ENCODE data around the gene ATP6V0C. TPM values are rescaled to one million over a fixed set of nuclear protein-coding genes. Genes with fewer than 3 reads are reported as not detected.

Gene ATP6V0C
- total RNA-seq, result 44.6 and 45.0 TPM in 2 replicates

DNA sequence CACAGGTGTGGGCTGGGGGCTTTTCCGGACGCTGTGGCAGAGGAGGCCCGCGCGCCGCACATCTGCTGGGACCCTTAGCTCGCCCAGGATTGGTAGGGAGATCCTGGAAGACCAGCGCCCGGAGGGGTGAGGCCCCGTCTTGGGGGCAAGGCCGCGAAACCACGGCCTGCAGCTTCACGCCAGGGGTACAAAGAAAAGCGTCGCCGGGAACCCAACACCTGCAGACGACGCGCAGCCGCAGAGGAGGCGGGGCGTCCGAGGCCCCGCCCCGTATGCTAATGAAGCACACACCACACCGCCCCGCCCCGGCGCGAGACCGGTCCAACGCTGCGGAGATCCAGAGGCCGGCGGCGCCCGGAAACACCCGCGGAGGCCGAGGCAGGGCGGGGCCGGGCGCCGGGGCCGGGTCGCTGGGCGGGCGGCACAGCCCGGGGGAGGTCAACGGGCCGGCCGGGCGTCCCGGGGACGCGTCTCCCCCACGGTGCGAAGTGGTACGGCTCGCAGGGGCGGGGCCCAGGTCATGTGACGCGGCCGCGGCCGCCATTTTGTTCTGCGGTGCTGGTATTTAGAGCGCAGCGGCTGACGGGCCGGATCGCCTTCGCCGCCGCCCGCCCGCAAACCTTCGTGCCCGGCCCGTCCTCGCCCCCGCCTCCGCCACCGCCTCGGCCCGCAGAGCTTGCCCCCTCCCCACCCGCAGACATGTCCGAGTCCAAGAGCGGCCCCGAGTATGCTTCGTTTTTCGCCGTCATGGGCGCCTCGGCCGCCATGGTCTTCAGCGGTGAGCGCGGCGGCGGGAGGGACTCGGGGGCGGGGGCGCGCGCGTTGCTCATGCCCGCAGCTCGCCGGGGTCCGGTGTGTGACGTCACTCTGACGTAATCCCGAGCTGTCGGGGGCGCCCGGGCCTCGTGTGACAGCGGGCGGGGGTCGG lies at the start of gene ATP6V0C:
ATP6V0C (plus strand) TSS at position 548 of the 928 bp plus-strand sequence; CDS start at position 700, 152 bp downstream.

GRCh38 chr16:2471016-2471652 lies 42.6 kb upstream of the ATP6V0C start, which contains the start of gene NTN3:
Gene NTN3 (plus strand): TSS chr16:2471297. CDS start chr16:2471702, 405 bp downstream.

DNA sequence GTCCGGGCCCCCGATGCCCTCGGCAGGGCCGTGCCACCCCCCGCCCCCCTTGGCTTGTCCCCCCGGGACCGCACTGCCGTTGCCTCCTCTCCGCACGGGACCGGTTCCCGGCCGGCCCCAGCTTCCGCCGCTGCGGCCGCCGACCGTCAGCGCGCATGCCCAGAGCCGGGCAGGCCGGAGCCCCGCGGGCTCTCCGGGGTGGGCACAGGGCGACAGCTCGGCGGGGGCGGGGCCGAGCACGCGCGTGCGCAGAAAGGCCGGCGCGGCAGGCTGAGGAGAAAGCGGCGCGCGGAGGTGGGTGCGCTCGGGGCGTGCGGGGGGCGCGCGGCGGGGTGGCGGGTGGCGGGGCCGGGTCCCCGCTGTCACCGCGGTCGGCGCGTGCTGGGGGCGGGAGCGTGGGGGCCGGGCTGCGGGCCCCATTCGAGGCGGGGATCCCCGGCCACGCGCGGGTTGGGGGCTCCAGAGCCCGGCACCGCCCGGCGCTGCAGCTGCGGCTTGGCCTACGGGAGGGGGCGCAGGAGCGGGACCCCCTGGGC lies 38.8 kb upstream of the ATP6V0C start, which contains the start of gene TBC1D24:
TBC1D24 (plus strand) TSS at position 251 of the 536 bp plus-strand sequence. CDS start 21,022 bp downstream, outside the sequence.

GRCh38 chr16:2520097-2520783 lies 6.5 kb downstream of the ATP6V0C start, which contains the start of gene AMDHD2:
Gene AMDHD2 (plus strand): TSS chr16:2520371. CDS start chr16:2520459, 88 bp downstream.

DNA sequence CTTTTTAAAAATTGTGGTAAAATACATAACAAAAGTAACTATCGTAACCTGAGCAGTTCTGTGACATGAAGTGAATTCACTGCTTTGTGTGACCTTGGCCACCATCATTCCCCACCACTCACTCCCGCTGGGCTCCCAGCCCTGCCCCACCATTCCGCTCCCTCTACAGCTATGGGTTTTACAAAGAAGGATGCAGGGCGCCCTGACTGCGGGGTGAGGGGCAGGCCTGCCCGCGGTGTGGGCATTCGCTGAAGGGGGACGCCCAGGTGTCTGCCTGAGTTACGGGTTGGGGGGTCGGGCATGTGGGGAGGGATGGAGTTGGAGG lies 17.6 kb downstream of the ATP6V0C start, which contains the start of gene CEMP1:
CEMP1 (minus strand) TSS at position 38 of the 325 bp plus-strand sequence. CDS start 335 bp downstream, outside the sequence.

GRCh38 chr16:2537451-2538379 lies 24.0 kb downstream of the ATP6V0C start, which contains the start of gene PDPK1:
Gene PDPK1 (plus strand): TSS chr16:2538021. CDS start chr16:2538113, 92 bp downstream.

Other genes with a start within 250 kb of the ATP6V0C start
- 218 and 221 TPM in 2 replicates for gene RNPS1, start 245.8 kb upstream of the ATP6V0C start, total RNA-seq
- gene ABCA3, start 173.2 kb upstream of the ATP6V0C start, total RNA-seq, result 0.15 and 0.34 TPM in 2 replicates
- gene CCNF, start 84.5 kb upstream of the ATP6V0C start, total RNA-seq, result 39.3 and 42.1 TPM in 2 replicates
- 23.8 and 25.9 TPM in 2 replicates for gene TEDC2, start 53.8 kb upstream of the ATP6V0C start, total RNA-seq
- 0.15 and 0.34 TPM in 2 replicates for gene NTN3, start 42.7 kb upstream of the ATP6V0C start, total RNA-seq
- 6.8 and 9.9 TPM in 2 replicates for gene TBC1D24, start 38.8 kb upstream of the ATP6V0C start, total RNA-seq
- gene AMDHD2, start 6.4 kb downstream of the ATP6V0C start, total RNA-seq, result 23.9 and 26.2 TPM in 2 replicates
- gene CEMP1, start 17.5 kb downstream of the ATP6V0C start, total RNA-seq, result not detected in 2 replicates
- 13.1 and 13.6 TPM in 2 replicates for gene PDPK1, start 24.1 kb downstream of the ATP6V0C start, total RNA-seq
- 27.6 and 34.2 TPM in 2 replicates for gene KCTD5, start 168.6 kb downstream of the ATP6V0C start, total RNA-seq
- 0.50 and 0.74 TPM in 2 replicates for gene PRSS27, start 206.3 kb downstream of the ATP6V0C start, total RNA-seq
- gene SRRM2, start 238.7 kb downstream of the ATP6V0C start, total RNA-seq, result 43.3 and 52.5 TPM in 2 replicates

Data from bronchus fibroblast of lung (primary cell).